Choroid plexus epithelial cell (primary cell): ENCODE data around the gene CRHR2.

Experiments
- DNase-seq: peaks from one replicate; pipeline ENCODE4 v3.0.0-alpha.2; 2010; ENCODE audit warnings: low read depth
- H3K4me3 ChIP-seq: 2 replicates; pipeline ENCODE4 v1.5.1; 2011; ENCODE audit warnings: low read depth, mild to moderate bottlenecking, control low read depth, low read length, moderate library complexity
- TF ChIP-seq, protein P1 (sequence below): conservative IDR thresholded peaks from 2 replicates; pipeline ENCODE4 v1.5.1; 2011; ENCODE audit warnings: low read depth, mild to moderate bottlenecking, control low read depth, inconsistent platforms, low read length, moderate library complexity

The CRHR2 gene

DNA sequence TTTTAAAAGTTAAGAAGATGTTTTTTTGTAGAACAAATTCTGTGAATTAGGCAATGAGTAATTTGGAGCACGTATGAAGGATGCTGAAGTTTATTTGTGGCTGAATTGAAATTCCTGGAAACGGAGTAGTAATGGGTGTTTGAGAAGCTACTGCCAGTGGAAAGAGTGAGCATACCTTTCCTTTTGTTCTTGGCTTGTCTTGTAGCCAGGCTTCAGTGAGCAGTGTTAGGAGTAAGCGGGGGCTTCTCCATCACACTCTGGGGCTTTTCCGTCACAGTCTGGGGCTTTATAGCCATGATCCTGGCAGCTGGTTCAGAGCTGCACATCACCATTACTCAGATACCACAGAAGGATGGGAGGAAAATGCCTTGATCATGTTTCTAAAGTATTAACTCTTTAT is 55.2 kb downstream of the CRHR2 start:
- no peak overlapping the region for H3K4me3 ChIP-seq
- TF ChIP-seq, protein P1, sequence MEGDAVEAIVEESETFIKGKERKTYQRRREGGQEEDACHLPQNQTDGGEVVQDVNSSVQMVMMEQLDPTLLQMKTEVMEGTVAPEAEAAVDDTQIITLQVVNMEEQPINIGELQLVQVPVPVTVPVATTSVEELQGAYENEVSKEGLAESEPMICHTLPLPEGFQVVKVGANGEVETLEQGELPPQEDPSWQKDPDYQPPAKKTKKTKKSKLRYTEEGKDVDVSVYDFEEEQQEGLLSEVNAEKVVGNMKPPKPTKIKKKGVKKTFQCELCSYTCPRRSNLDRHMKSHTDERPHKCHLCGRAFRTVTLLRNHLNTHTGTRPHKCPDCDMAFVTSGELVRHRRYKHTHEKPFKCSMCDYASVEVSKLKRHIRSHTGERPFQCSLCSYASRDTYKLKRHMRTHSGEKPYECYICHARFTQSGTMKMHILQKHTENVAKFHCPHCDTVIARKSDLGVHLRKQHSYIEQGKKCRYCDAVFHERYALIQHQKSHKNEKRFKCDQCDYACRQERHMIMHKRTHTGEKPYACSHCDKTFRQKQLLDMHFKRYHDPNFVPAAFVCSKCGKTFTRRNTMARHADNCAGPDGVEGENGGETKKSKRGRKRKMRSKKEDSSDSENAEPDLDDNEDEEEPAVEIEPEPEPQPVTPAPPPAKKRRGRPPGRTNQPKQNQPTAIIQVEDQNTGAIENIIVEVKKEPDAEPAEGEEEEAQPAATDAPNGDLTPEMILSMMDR, result no peak
- no peak for DNase-seq

DNA sequence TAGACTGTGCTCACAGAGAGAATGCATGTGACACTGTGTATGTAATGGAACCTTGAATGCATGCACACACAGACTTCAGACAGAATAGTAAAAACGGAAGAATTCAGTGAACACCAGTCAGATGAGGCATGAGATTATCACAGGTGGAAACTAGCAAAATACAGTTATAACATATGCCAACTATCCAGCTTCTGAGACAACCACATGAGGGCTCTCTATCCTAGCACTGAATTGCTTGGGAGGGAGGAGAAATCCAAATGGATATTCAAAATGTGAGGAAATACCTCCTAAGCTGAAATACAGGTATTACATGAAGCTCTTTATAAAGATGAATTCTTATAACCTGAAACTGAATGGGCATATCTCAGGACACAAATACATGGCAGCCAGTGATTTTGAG is 57.0 kb downstream of the CRHR2 start:
- H3K4me3 ChIP-seq, result no peak overlapping the region
- no peak for DNase-seq
- TF ChIP-seq, protein P1, result peak; percentile 14

DNA sequence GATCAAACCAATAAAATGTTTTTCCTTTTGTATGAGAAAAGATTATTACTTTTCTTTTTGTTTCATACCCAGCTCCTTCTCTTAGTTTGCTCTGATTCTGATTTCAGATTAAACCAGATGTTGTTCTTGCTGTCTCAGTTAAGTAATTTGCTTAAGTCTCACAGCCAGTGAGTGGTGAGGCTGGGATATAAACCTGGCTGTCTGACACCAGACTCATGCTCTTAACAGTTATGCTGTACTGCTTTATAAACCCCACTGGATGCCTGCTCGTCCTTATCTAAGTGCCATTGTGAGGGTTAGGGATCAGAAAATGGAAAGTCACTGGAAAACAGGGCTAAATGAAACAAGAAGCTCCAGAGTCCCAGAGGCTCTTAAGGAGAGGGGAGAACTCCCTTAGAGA is 63.3 kb downstream of the CRHR2 start:
- no peak for DNase-seq
- TF ChIP-seq, protein P1, result no peak
- no peak overlapping the region for H3K4me3 ChIP-seq

DNA sequence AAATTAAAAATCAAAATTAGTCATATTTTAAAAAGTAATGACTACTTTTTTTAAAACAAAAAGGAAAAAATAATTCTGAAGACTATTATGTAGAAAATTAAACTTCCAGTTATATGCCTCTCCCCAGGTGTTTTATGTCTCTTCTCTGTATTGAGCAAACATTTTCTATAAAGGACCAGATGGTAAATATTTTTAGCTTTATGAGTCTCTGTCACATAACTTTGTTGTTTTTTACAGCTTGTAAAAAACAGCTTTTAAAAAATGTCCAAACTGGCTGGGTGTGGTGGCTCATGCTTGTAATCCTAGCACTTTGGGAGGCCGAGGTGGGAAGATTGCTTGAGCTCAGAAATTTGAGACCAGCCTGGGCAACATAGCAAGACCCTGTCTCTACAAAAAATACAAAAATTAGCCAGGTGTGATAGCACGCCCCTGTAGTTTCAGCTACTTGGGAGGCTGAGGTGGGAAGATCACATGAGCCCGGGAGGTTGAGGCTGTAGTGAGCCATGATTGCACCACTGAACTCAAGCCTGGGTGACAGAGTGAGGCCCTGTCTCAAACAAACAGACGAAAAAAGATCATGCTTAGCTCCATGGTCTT is 64.1 kb downstream of the CRHR2 start:
- DNase-seq, result no peak
- TF ChIP-seq, protein P1, result no peak
- no peak overlapping the region for H3K4me3 ChIP-seq

DNA sequence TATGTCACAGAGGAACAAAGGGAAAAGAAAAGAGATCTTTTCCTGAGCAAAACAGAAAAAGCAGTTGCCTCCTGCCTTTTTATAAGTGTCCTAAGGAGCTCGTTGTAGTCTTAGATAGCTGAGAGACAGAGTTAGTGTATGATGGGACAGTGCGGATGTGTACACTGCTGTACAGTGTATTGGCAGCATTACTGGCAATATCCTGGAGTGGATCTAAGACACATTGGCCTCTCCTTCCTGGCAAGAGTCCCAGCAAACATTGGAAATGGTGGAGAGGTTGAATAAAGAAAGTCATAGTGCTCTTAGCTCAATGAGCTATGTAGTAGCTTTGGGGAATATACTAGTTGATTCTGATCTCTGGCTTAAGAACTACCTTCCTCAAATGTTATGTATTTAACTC is 64.9 kb downstream of the CRHR2 start:
- no peak overlapping the region for H3K4me3 ChIP-seq
- TF ChIP-seq, protein P1, result no peak
- DNase-seq, result no peak

DNA sequence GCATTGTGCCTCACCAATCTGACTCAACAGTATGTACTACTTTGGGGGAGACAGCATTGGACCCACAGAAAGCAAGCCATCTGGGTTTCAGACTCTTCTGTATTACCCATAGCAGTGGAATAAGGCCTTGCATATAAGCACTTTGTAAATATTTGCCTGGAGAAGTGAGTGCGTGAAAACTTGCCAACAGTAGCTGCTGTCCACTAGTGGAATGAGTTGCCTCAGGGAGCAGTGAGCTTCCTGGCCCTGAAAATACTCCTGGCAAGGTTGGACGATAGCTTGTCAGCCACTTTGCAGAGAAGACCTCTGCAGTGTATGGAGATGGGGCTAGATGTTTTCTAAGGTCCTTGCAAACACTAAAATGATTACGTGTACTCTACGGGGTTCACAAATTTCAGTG is 65.9 kb downstream of the CRHR2 start:
- no peak for DNase-seq
- H3K4me3 ChIP-seq, result no peak overlapping the region
- TF ChIP-seq, protein P1, result no peak
